Testis (tissue), 3 donors: Measurements from ENCODE around the gene C1orf87. TPM values are rescaled to one million over a fixed set of nuclear protein-coding genes. Genes with fewer than 3 reads are reported as not detected.

Experiments
- DNase-seq: peaks from one replicate; pipeline ENCODE4 v3.0.0-alpha.2; 2019
- H3K27ac ChIP-seq, 2 donors: fragments of 200-600 bp; sonication (generic); one replicate each; pipeline ENCODE4 v1.5.1; 2019
- H3K27me3 ChIP-seq: fragments of 200-600 bp; sonication (generic); one replicate; pipeline ENCODE4 v1.5.1; 2019
- H3K36me3 ChIP-seq: fragments of 200-600 bp; sonication (generic); one replicate; pipeline ENCODE4 v1.5.1; 2017; ENCODE audit warnings: low read depth; ENCODE audit errors: missing control alignments
- H3K4me1 ChIP-seq: fragments of 200-600 bp; sonication (generic); one replicate; pipeline ENCODE4 v1.5.1; 2019
- H3K4me3 ChIP-seq, 2 donors: fragments of 200-600 bp; sonication (generic); one replicate each; pipeline ENCODE4 v1.5.1; 2017 to 2019
- H3K9me3 ChIP-seq: fragments of 200-600 bp; sonication (generic); one replicate; pipeline ENCODE4 v1.5.1; 2017
- POLR2A ChIP-seq: fragments of 450-650 bp; IDR thresholded peaks from one replicate; pipeline ENCODE4 v1.6.1; 2017; ENCODE audit warnings: antibody characterized with exemption, mild to moderate bottlenecking, moderate library complexity
- WGBS, 2 donors: methylation state at CpG; one replicate each; pipeline ENCODE4 v1.1.5; 2018; 5-methylcytosine and 5-hydroxymethylcytosine counted together
- intact Hi-C: fragments of 100-400 bp; cut with DNase I; formaldehyde crosslinking; loops from one replicate; pipeline ENCODE4 v1.15.1; 2023; ENCODE audit warnings: low total_unique reads
- polyA plus RNA-seq: library from polyadenylated mRNA; stranded (reverse); fragments of 350-450 nt; fragmentation: Illumina TruSeq; extraction: RNeasy Lipid Tissue Mini Kit (QIAGEN cat#74804); gene quantifications from one replicate; pipeline ENCODE4 v1.2.3, GENCODE V29; 2014; ENCODE audit warnings: low read depth, low replicate concordance; ENCODE audit not compliant: insufficient read depth
- total RNA-seq, 2 donors: library from RNA; depleted of rRNA; stranded (reverse); fragments of >200 nt; gene quantifications; one replicate each; pipeline ENCODE4 v1.2.3, GENCODE V29; 2016
- TF ChIP-seq, protein P1 (sequence below), 3 experiments: fragments of 450-650 bp in 2 of 3; fragments of 200-600 bp in 1 of 3; sonication (generic) in 1 of 3; IDR thresholded peaks; one replicate each; pipeline ENCODE4 v1.5.1; 2016 to 2019; ENCODE audit warnings: antibody characterized with exemption in 3 of 3, mild to moderate bottlenecking in 2 of 3, moderate library complexity in 1 of 3

C1orf87 gene
- total and polyA plus RNA-seq, 3 donors from 2014 or later = 6.2 to 31.5 (median 12.6) TPM

GRCh38 chr1:60034999-60035398 lies 38.6 kb downstream of the C1orf87 start:
- intact Hi-C loops = no loop called here
- Histone ChIP-seq H3K27ac (no peak overlapping the region), H3K4me1 (no peaks in the 10 kb centered on the region), H3K36me3 (no peaks in the 10 kb centered on the region), H3K4me3 (no peak overlapping the region), H3K27me3 (no peaks in the 10 kb centered on the region), H3K9me3 (no peaks in the 10 kb centered on the region)
- TF ChIP-seq POLR2A = no peak
- TF ChIP-seq, protein P1, sequence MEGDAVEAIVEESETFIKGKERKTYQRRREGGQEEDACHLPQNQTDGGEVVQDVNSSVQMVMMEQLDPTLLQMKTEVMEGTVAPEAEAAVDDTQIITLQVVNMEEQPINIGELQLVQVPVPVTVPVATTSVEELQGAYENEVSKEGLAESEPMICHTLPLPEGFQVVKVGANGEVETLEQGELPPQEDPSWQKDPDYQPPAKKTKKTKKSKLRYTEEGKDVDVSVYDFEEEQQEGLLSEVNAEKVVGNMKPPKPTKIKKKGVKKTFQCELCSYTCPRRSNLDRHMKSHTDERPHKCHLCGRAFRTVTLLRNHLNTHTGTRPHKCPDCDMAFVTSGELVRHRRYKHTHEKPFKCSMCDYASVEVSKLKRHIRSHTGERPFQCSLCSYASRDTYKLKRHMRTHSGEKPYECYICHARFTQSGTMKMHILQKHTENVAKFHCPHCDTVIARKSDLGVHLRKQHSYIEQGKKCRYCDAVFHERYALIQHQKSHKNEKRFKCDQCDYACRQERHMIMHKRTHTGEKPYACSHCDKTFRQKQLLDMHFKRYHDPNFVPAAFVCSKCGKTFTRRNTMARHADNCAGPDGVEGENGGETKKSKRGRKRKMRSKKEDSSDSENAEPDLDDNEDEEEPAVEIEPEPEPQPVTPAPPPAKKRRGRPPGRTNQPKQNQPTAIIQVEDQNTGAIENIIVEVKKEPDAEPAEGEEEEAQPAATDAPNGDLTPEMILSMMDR (IDR thresholded peaks at IDR 0.05) = no peak
- 86% methylated on average over 2 of the region's 2 CpGs for WGBS, 2 donors
- no peak for DNase-seq

DNA sequence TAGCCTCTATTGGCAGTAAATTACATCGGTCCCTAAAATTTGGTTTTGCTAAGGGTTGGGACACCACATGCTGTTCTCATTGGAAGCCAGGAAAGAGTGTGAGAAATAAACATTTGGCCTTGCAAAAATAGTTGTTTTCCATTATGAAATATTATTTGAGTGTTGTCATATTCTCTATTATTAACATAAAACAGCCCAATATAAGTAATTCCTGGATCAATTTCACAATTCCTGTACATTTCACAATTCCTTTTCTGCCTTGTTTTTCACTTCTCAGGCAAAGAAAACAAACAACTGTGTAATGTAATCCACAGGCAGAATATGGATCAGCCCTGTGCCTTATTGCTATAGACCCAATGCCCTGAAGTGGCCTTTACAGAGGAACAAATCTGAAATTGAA lies 40.5 kb downstream of the C1orf87 start:
- intact Hi-C loops = no loop called here
- no peak for TF ChIP-seq POLR2A
- TF ChIP-seq, protein P1 (IDR thresholded peaks at IDR 0.05) = no peak

GRCh38 chr1:60031146-60031545 lies 42.4 kb downstream of the C1orf87 start:
- TF ChIP-seq, protein P1 (IDR thresholded peaks at IDR 0.05) = no peak
- TF ChIP-seq POLR2A = no peak
- Histone ChIP-seq H3K9me3 (no peaks in the 10 kb centered on the region), H3K27ac (no peak overlapping the region), H3K4me1 (no peaks in the 10 kb centered on the region), H3K27me3 (no peaks in the 10 kb centered on the region), H3K36me3 (no peaks in the 10 kb centered on the region), H3K4me3 (no peak overlapping the region)
- WGBS, 2 donors = 52 to 60% methylated on average over 3 of the region's 3 CpGs
- DNase-seq = no peak
- intact Hi-C loops = no loop called here

More for the DNA sequence above, 40.5 kb downstream of the C1orf87 start:
- WGBS, 2 donors = 76 to 92% methylated on average over 1 of the region's 1 CpG
- Histone ChIP-seq H3K4me3 (no peak overlapping the region), H3K27me3 (no peaks in the 10 kb centered on the region), H3K36me3 (no peaks in the 10 kb centered on the region), H3K4me1 (no peaks in the 10 kb centered on the region), H3K27ac (no peak overlapping the region), H3K9me3 (no peaks in the 10 kb centered on the region)
- no peak for DNase-seq

- no peaks in the 10 kb centered on the region for H3K9me3 ChIP-seq
- H3K27me3 ChIP-seq = no peaks in the 10 kb centered on the region
- intact Hi-C loops = no loop called here
- H3K27ac ChIP-seq = no peak overlapping the region
- no peaks in the 10 kb centered on the region for H3K36me3 ChIP-seq
- no peak for DNase-seq
- H3K4me1 ChIP-seq = no peaks in the 10 kb centered on the region
- no peak for TF ChIP-seq POLR2A
- TF ChIP-seq, protein P1 (IDR thresholded peaks at IDR 0.05) = no peak
- no peak overlapping the region for H3K4me3 ChIP-seq
Observed at GRCh38 chr1:60025552-60025951, 48.0 kb downstream of the C1orf87 start.

- Histone ChIP-seq H3K36me3 (no peaks in the 10 kb centered on the region), H3K27ac (no peak overlapping the region), H3K27me3 (no peaks in the 10 kb centered on the region), H3K9me3 (no peaks in the 10 kb centered on the region), H3K4me3 (no peak overlapping the region), H3K4me1 (no peaks in the 10 kb centered on the region)
- TF ChIP-seq, protein P1 (IDR thresholded peaks at IDR 0.05) = no peak
- TF ChIP-seq POLR2A = no peak
- 65 to 66% methylated on average over 4 of the region's 4 CpGs for WGBS, 2 donors
- DNase-seq = no peak
- intact Hi-C loops = no loop called here
Observed at GRCh38 chr1:60017508-60018205, 55.9 kb downstream of the C1orf87 start.
